A549 (cell line): Measurements from ENCODE around the gene TMEM238. TPM values are rescaled to one million over a fixed set of nuclear protein-coding genes. Genes with fewer than 3 reads are reported as not detected.

Experiments
- ATAC-seq, 2 experiments: fragments of 200-7000 bp in 1 of 2; fragments of >200 bp in 1 of 2; cut with Nextera tagmentation in 1 of 2; cut with Tn5 transposase in 1 of 2; 3 replicates each; pipeline versions ENCODE4 v1.8.0 to v1.9.1; 2018 to 2020; ENCODE audit warnings: mild to moderate bottlenecking in 1 of 2, moderate library complexity in 1 of 2
- CTCF ChIA-PET: fragments of 300-600 bp; sonication (Branson Sonifier 250); formaldehyde crosslinking; extraction: SDS; loops from one replicate; lab custom pipeline; 2021; ENCODE audit warnings: antibody characterized with exemption, inconsistent platforms; lab: Yijun Ruan, JAX
- POLR2A ChIA-PET: fragments of 350-600 bp; formaldehyde crosslinking; extraction: SDS; loops from one replicate; lab custom pipeline; 2021; ENCODE audit warnings: antibody characterized with exemption, inconsistent platforms; lab: Yijun Ruan, JAX
- DNase-seq, 2 experiments: peaks; one replicate each; pipeline versions ENCODE4 v3.0.0 to v3.0.0-alpha.2; 2011 to 2016; ENCODE audit warnings: low read depth in 1 of 2, low spot score in 1 of 2
- FAIRE-seq: peaks from 2 replicates; lab custom pipeline; 2011; peaks lifted over from hg19 to GRCh38; lab: Jason Lieb, UNC
- H3K27ac ChIP-seq, 2 experiments: fragments of >200 bp; sonication (Bioruptor Twin); formaldehyde crosslinking; 3 replicates each; pipeline ENCODE4 v1.5.1; 2016 to 2017
- H3K4me1 ChIP-seq: fragments of >200 bp; sonication (Bioruptor Twin); formaldehyde crosslinking; 3 replicates; pipeline ENCODE4 v1.6.1; 2016
- H3K4me2 ChIP-seq: fragments of >200 bp; sonication (Bioruptor Twin); formaldehyde crosslinking; 3 replicates; pipeline ENCODE4 v1.6.1; 2016
- H3K4me3 ChIP-seq: fragments of >200 bp; sonication (Bioruptor Twin); formaldehyde crosslinking; 3 replicates; pipeline ENCODE4 v1.5.1; 2016
- H3K9me3 ChIP-seq: fragments of >200 bp; sonication (Bioruptor Twin); formaldehyde crosslinking; 3 replicates; pipeline ENCODE4 v1.6.1; 2016
- BHLHE40 ChIP-seq: IDR thresholded peaks from 2 replicates; pipeline ENCODE4 v1.6.1; 2012; ENCODE audit warnings: low read depth, low read length, inconsistent platforms
- CBX2 ChIP-seq: fragments of 200-600 bp; sonication (generic); IDR thresholded peaks from 2 replicates; pipeline ENCODE4 v1.6.1; 2016; ENCODE audit warnings: low read depth, mild to moderate bottlenecking, borderline replicate concordance
- CEBPB ChIP-seq, 2 experiments: fragments of >200 bp in 1 of 2; sonication (Bioruptor Twin) in 1 of 2; formaldehyde crosslinking in 1 of 2; IDR thresholded peaks; 2 replicates each; pipeline ENCODE4 v1.6.1; 2012 to 2016
- CHD2 ChIP-seq: fragments of 150-350 bp; IDR thresholded peaks from 2 replicates; pipeline ENCODE4 v1.6.1; 2014; ENCODE audit warnings: low read length; ENCODE audit not compliant: partially characterized antibody
- CHD4 ChIP-seq: fragments of 200-600 bp; sonication (generic); IDR thresholded peaks from 2 replicates; pipeline ENCODE4 v1.6.1; 2016; ENCODE audit warnings: antibody characterized with exemption, mild to moderate bottlenecking, borderline replicate concordance
- EHMT2 ChIP-seq: fragments of 200-600 bp; sonication (generic); IDR thresholded peaks from 2 replicates; pipeline ENCODE4 v1.6.1; 2016; ENCODE audit warnings: antibody characterized with exemption, low read depth, mild to moderate bottlenecking, moderate library complexity
- ELK1 ChIP-seq: fragments of 150-350 bp; IDR thresholded peaks from 2 replicates; pipeline ENCODE4 v1.6.1; 2014; ENCODE audit warnings: low read depth, mild to moderate bottlenecking, low read length
- EP300 ChIP-seq, 2 experiments: fragments of >200 bp; sonication (Bioruptor Twin); formaldehyde crosslinking; IDR thresholded peaks; 2 replicates in 1 of 2; 3 replicates in 1 of 2; pipeline ENCODE4 v1.6.1; 2016 to 2017
- FOSB ChIP-seq: fragments of 250-450 bp; sonication (Bioruptor Pico); IDR thresholded peaks from 2 replicates; pipeline ENCODE4 v1.5.0; 2020; ENCODE audit warnings: mild to moderate bottlenecking, moderate library complexity
- FOSL2 ChIP-seq, 2 experiments: fragments of 450-650 bp in 1 of 2; fragments of >200 bp in 1 of 2; sonication (Bioruptor Twin) in 1 of 2; formaldehyde crosslinking; IDR thresholded peaks; 2 replicates each; pipeline versions ENCODE4 v1.5.0 to v1.6.1; 2016 to 2020; ENCODE audit warnings: mild to moderate bottlenecking in 1 of 2, moderate library complexity in 1 of 2
- GATA3 ChIP-seq: IDR thresholded peaks from 2 replicates; pipeline ENCODE4 v1.6.1; 2012; ENCODE audit warnings: borderline replicate concordance
- HOXB13 ChIP-seq: fragments of 250-450 bp; sonication (Bioruptor Pico); IDR thresholded peaks from 2 replicates; pipeline ENCODE4 v1.5.0; 2020; ENCODE audit warnings: low read depth, mild to moderate bottlenecking, moderate library complexity
- HOXB5 ChIP-seq: fragments of 250-450 bp; sonication (Bioruptor Pico); IDR thresholded peaks from 2 replicates; pipeline ENCODE4 v1.5.0; 2020; ENCODE audit warnings: mild to moderate bottlenecking, moderate library complexity
- JUN ChIP-seq, 2 experiments: fragments of >200 bp; sonication (Bioruptor Twin); formaldehyde crosslinking; IDR thresholded peaks; 2 replicates in 1 of 2; 3 replicates in 1 of 2; pipeline ENCODE4 v1.6.1; 2016 to 2017
- JUNB ChIP-seq: fragments of >200 bp; sonication (Bioruptor Twin); formaldehyde crosslinking; IDR thresholded peaks from 2 replicates; pipeline ENCODE4 v1.6.1; 2016
- KDM5A ChIP-seq: fragments of 200-600 bp; sonication (generic); IDR thresholded peaks from 2 replicates; pipeline ENCODE4 v1.6.1; 2016; ENCODE audit warnings: antibody characterized with exemption, mild to moderate bottlenecking
- MAFK ChIP-seq: fragments of 450-650 bp; IDR thresholded peaks from 2 replicates; pipeline ENCODE4 v1.6.1; 2014; ENCODE audit not compliant: partially characterized antibody
- MAX ChIP-seq: IDR thresholded peaks from 2 replicates; pipeline ENCODE4 v1.6.1; 2012
- NFE2L2 ChIP-seq: fragments of 150-350 bp; conservative IDR thresholded peaks from 2 replicates; pipeline ENCODE4 v1.6.1; 2014; ENCODE audit warnings: low read length
- PHF8 ChIP-seq: fragments of 200-600 bp; sonication (generic); IDR thresholded peaks from 2 replicates; pipeline ENCODE4 v1.6.1; 2016; ENCODE audit warnings: low read depth, mild to moderate bottlenecking, antibody characterized with exemption, moderate library complexity, borderline replicate concordance
- RAD21 ChIP-seq, 2 experiments: fragments of >200 bp in 1 of 2; sonication (Bioruptor Twin) in 1 of 2; formaldehyde crosslinking in 1 of 2; IDR thresholded peaks in 1 of 2; conservative IDR thresholded peaks in 1 of 2; 2 replicates in 1 of 2; 3 replicates in 1 of 2; pipeline ENCODE4 v1.6.1; 2012 to 2018; ENCODE audit warnings: inconsistent platforms in 1 of 2
- RARB ChIP-seq: fragments of 250-450 bp; sonication (Bioruptor Pico); IDR thresholded peaks from 2 replicates; pipeline ENCODE4 v1.8.0; 2021; ENCODE audit warnings: mild to moderate bottlenecking, moderate library complexity
- RNF2 ChIP-seq: fragments of 200-600 bp; sonication (generic); IDR thresholded peaks from 2 replicates; pipeline ENCODE4 v1.6.1; 2016; ENCODE audit warnings: low read depth, mild to moderate bottlenecking, antibody characterized with exemption, moderate library complexity, borderline replicate concordance
- SMC3 ChIP-seq: fragments of >200 bp; sonication (Bioruptor Twin); formaldehyde crosslinking; IDR thresholded peaks from 3 replicates; pipeline ENCODE4 v1.6.1; 2018; ENCODE audit warnings: inconsistent platforms
- TFCP2L1 ChIP-seq: fragments of 250-450 bp; sonication (Bioruptor Pico); IDR thresholded peaks from 2 replicates; pipeline ENCODE4 v1.5.0; 2021; ENCODE audit warnings: mild to moderate bottlenecking
- USF2 ChIP-seq: fragments of 450-650 bp; IDR thresholded peaks from 2 replicates; pipeline ENCODE4 v1.6.1; 2014; ENCODE audit warnings: antibody characterized with exemption
- ZFP36 ChIP-seq: fragments of 450-650 bp; IDR thresholded peaks from 2 replicates; pipeline ENCODE4 v1.6.1; 2014; ENCODE audit warnings: borderline replicate concordance; ENCODE audit not compliant: partially characterized antibody
- WGBS: methylation state at CpG from one replicate; pipeline ENCODE4 v1.1.6; 2017; ENCODE audit errors: missing lambda C conversion rate; 5-methylcytosine and 5-hydroxymethylcytosine counted together
- polyA plus RNA-seq, 4 experiments: library from polyadenylated mRNA; depleted of rRNA in 3 of 4; stranded (reverse); fragments of >200 nt; fragmentation: RNase III in 1 of 4; extraction: RNeasy Plus Mini Kit Qiagen cat#74134 plus additional on column Dnase treatment in 1 of 4; gene quantifications; 2 replicates in 3 of 4; 3 replicates in 1 of 4; pipeline ENCODE4 v1.2.3, GENCODE V29; 2011 to 2017
- TF ChIP-seq, protein P1 (sequence below): fragments of 200-600 bp; sonication (generic); IDR thresholded peaks from 2 replicates; pipeline ENCODE4 v1.6.1; 2016; ENCODE audit warnings: antibody characterized with exemption, mild to moderate bottlenecking, moderate library complexity
- TF ChIP-seq, protein P2 (sequence below): fragments of >200 bp; sonication (Bioruptor Twin); formaldehyde crosslinking; IDR thresholded peaks from 2 replicates; pipeline ENCODE4 v1.6.1; 2016
- TF ChIP-seq, protein P3 (sequence below): IDR thresholded peaks from 2 replicates; pipeline ENCODE4 v1.6.1; 2012; ENCODE audit warnings: low read depth, borderline replicate concordance
- TF ChIP-seq, protein P4 (sequence below): fragments of >200 bp; sonication (Bioruptor Twin); formaldehyde crosslinking; IDR thresholded peaks from 3 replicates; pipeline ENCODE4 v1.6.1; 2016

The TMEM238 gene
- polyA plus RNA-seq, 2 of the 4 experiments (the other 2 are of a cell fraction), result 0.70 to 2.5 TPM

GRCh38 chr19:55373993-55374757 is 9.9 kb downstream of the TMEM238 start:
- CTCF ChIA-PET, result interaction anchor here (0.7 to 2.5 kb wide), 4 partner anchors 10 to 283 kb away, joined by 4 to 17 read pairs (median 5); partner anchors contain the start of gene TMEM238
- Histone ChIP-seq H3K27ac (peak overlapping the region; percentile 91 to 96), H3K4me2 (peak overlapping the region; percentile 65), H3K4me1 (peaks cover 87% of the 10 kb centered on the region), H3K4me3 (peak overlapping the region; percentile 15; the same call in 1 of the 3 replicates), H3K9me3 (no peaks in the 10 kb centered on the region)
- FAIRE-seq, result no peak
- DNase-seq, result peak; percentile 75 to 88
- peak; percentile 25 to 35 for ATAC-seq
- WGBS, result 3% methylated on average over 23 of the region's 31 CpGs
- POLR2A ChIA-PET, result interaction anchor here (1.0 to 1.1 kb wide), 3 partner anchors 8 to 225 kb away, joined by 3 to 7 read pairs (median 3); partner anchors contain the start of genes FIZ1 and TMEM238
- TF ChIP-seq GATA3, result peak; percentile 88
- no peak for TF ChIP-seq FOSB (CRISPR knock-in tag)
- TF ChIP-seq SMC3, result peak; percentile 24; the same call in 2 of the 3 replicates
- TF ChIP-seq MAFK, result no peak
- peak in 1 of 2 experiments; percentile 50; a peak in 1 of 4 replicates for TF ChIP-seq CEBPB (IDR thresholded peaks at IDR 0.05)
- TF ChIP-seq NFE2L2, result no peak
- TF ChIP-seq RNF2, result no peak
- TF ChIP-seq, protein P1, sequence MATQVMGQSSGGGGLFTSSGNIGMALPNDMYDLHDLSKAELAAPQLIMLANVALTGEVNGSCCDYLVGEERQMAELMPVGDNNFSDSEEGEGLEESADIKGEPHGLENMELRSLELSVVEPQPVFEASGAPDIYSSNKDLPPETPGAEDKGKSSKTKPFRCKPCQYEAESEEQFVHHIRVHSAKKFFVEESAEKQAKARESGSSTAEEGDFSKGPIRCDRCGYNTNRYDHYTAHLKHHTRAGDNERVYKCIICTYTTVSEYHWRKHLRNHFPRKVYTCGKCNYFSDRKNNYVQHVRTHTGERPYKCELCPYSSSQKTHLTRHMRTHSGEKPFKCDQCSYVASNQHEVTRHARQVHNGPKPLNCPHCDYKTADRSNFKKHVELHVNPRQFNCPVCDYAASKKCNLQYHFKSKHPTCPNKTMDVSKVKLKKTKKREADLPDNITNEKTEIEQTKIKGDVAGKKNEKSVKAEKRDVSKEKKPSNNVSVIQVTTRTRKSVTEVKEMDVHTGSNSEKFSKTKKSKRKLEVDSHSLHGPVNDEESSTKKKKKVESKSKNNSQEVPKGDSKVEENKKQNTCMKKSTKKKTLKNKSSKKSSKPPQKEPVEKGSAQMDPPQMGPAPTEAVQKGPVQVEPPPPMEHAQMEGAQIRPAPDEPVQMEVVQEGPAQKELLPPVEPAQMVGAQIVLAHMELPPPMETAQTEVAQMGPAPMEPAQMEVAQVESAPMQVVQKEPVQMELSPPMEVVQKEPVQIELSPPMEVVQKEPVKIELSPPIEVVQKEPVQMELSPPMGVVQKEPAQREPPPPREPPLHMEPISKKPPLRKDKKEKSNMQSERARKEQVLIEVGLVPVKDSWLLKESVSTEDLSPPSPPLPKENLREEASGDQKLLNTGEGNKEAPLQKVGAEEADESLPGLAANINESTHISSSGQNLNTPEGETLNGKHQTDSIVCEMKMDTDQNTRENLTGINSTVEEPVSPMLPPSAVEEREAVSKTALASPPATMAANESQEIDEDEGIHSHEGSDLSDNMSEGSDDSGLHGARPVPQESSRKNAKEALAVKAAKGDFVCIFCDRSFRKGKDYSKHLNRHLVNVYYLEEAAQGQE, result no peak
- TF ChIP-seq, protein P2, sequence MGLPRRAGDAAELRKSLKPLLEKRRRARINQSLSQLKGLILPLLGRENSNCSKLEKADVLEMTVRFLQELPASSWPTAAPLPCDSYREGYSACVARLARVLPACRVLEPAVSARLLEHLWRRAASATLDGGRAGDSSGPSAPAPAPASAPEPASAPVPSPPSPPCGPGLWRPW, result 0 out of 2 replicates have a peak, but pooled peaks have one; percentile 8
- TF ChIP-seq JUNB, result peak; percentile 85
- TF ChIP-seq RAD21 (conservative IDR thresholded peaks at IDR 0.05 in 1 of 2, IDR thresholded peaks at IDR 0.05 in 1 of 2), result 0 out of 5 replicates have a peak, but pooled peaks of 1 of the 2 experiments have one; percentile 31
- TF ChIP-seq MAX, result peak; percentile 63
- 0 out of 2 replicates have a peak, but pooled peaks have one; percentile 17 for TF ChIP-seq RARB
- TF ChIP-seq ZFP36, result no peak
- peak; percentile 89; the same call in 1 of the 2 replicates for TF ChIP-seq TFCP2L1 (CRISPR knock-in tag)
- peak; percentile 65; the same call in 1 of the 2 replicates for TF ChIP-seq FOSL2 (IDR thresholded peaks at IDR 0.05)
- TF ChIP-seq FOSL2 (CRISPR knock-in tag; IDR thresholded peaks at IDR 0.05), result peak; percentile 35; the same call in 1 of the 2 replicates
- TF ChIP-seq ELK1, result no peak
- TF ChIP-seq CHD2, result no peak
- TF ChIP-seq HOXB13 (CRISPR knock-in tag), result no peak; the same call in 1 of the 2 replicates
- TF ChIP-seq USF2, result no peak
- TF ChIP-seq BHLHE40, result no peak
- TF ChIP-seq CBX2, result no peak
- peak; percentile 88 to 98; a peak in 4 of 5 replicates for TF ChIP-seq JUN (IDR thresholded peaks at IDR 0.05)
- TF ChIP-seq, protein P3, sequence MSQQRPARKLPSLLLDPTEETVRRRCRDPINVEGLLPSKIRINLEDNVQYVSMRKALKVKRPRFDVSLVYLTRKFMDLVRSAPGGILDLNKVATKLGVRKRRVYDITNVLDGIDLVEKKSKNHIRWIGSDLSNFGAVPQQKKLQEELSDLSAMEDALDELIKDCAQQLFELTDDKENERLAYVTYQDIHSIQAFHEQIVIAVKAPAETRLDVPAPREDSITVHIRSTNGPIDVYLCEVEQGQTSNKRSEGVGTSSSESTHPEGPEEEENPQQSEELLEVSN, result no peak
- no peak for TF ChIP-seq PHF8
- TF ChIP-seq EHMT2, result no peak
- no peak for TF ChIP-seq KDM5A
- no peak for TF ChIP-seq CHD4
- TF ChIP-seq, protein P4, sequence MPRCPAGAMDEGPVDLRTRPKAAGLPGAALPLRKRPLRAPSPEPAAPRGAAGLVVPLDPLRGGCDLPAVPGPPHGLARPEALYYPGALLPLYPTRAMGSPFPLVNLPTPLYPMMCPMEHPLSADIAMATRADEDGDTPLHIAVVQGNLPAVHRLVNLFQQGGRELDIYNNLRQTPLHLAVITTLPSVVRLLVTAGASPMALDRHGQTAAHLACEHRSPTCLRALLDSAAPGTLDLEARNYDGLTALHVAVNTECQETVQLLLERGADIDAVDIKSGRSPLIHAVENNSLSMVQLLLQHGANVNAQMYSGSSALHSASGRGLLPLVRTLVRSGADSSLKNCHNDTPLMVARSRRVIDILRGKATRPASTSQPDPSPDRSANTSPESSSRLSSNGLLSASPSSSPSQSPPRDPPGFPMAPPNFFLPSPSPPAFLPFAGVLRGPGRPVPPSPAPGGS, result peak; percentile 63; the same call in 1 of the 3 replicates
- peak; percentile 96 to 99 for TF ChIP-seq EP300 (IDR thresholded peaks at IDR 0.05)
- TF ChIP-seq HOXB5 (CRISPR knock-in tag), result peak; percentile 61; the same call in 1 of the 2 replicates
